PC-3 (cell line): ENCODE measurements around the gene PHGDH. TPM values are rescaled to one million over a fixed set of nuclear protein-coding genes. Genes with fewer than 3 reads are reported as not detected.

Source experiments
- ATAC-seq: fragments of 200-7000 bp; cut with Tn5 transposase; 2 replicates; pipeline ENCODE4 v1.9.1; 2020; ENCODE audit warnings: mild to moderate bottlenecking, moderate library complexity
- BruUV-seq: library from RNA; stranded (reverse); fragments of 400-500 nt; replicated peaks from 2 replicates; lab custom pipeline; 2021; lab: Mats Ljungman, UMichigan
- CTCF ChIA-PET: fragments of 300-600 bp; sonication (Branson Sonifier 250); formaldehyde crosslinking; loops from one replicate; lab custom pipeline; 2022; ENCODE audit warnings: antibody characterized with exemption; lab: Charles Lee
- POLR2A ChIA-PET: fragments of 300-600 bp; sonication (Branson Sonifier 250); formaldehyde crosslinking; loops from one replicate; lab custom pipeline; 2022; ENCODE audit warnings: antibody characterized with exemption; ENCODE audit not compliant: unreplicated experiment; lab: Charles Lee
- DNase-seq: peaks from one replicate; pipeline ENCODE4 v3.0.0-alpha.2; 2015
- H2AFZ ChIP-seq: fragments of 300-600 bp; sonication (generic); 2 replicates; pipeline ENCODE4 v1.6.0; 2016; ENCODE audit warnings: antibody characterized with exemption, low read length
- H3F3A ChIP-seq: fragments of 300-600 bp; sonication (generic); one replicate; pipeline ENCODE4 v1.6.0; 2017; ENCODE audit warnings: antibody characterized with exemption, low read length, control low read depth, mild to moderate bottlenecking; ENCODE audit not compliant: unreplicated experiment
- H3K27ac ChIP-seq: fragments of 300-600 bp; sonication (generic); 2 replicates; pipeline ENCODE4 v1.5.1; 2016; ENCODE audit warnings: mild to moderate bottlenecking, low read length
- H3K27me3 ChIP-seq: fragments of 300-600 bp; sonication (generic); 2 replicates; pipeline ENCODE4 v1.6.1; 2016; ENCODE audit warnings: low read length, mixed read lengths
- H3K36me3 ChIP-seq: fragments of 300-600 bp; sonication (generic); 2 replicates; pipeline ENCODE4 v1.6.1; 2016; ENCODE audit warnings: low read depth, mixed run types, low read length, mixed read lengths
- H3K4me1 ChIP-seq: fragments of 300-600 bp; sonication (generic); 2 replicates; pipeline ENCODE4 v1.5.1; 2016; ENCODE audit warnings: low read length; ENCODE audit not compliant: insufficient read depth
- H3K4me2 ChIP-seq: fragments of 300-600 bp; sonication (generic); 2 replicates; pipeline ENCODE4 v1.6.0; 2016; ENCODE audit warnings: low read length
- H3K4me3 ChIP-seq: fragments of 300-600 bp; sonication (generic); 2 replicates; pipeline ENCODE4 v1.5.1; 2016; ENCODE audit warnings: mild to moderate bottlenecking, low read length, mixed read lengths
- H3K79me2 ChIP-seq: fragments of 300-600 bp; sonication (generic); 2 replicates; pipeline ENCODE4 v1.6.1; 2017; ENCODE audit warnings: low read length, mixed read lengths
- H3K9ac ChIP-seq: fragments of 300-600 bp; sonication (generic); 2 replicates; pipeline ENCODE4 v1.6.0; 2016; ENCODE audit warnings: mild to moderate bottlenecking, low read length
- H3K9me2 ChIP-seq: fragments of 300-600 bp; sonication (generic); replicated peaks from 2 replicates; pipeline ENCODE4 v1.6.1; 2016; ENCODE audit warnings: mixed run types, low read length, mixed read lengths
- H3K9me3 ChIP-seq: fragments of 300-600 bp; sonication (generic); 2 replicates; pipeline ENCODE4 v1.6.1; 2016; ENCODE audit warnings: low read length, mixed read lengths
- H4K20me1 ChIP-seq: fragments of 300-600 bp; sonication (generic); 2 replicates; pipeline ENCODE4 v1.6.1; 2016; ENCODE audit warnings: low read length, mixed read lengths
- CTCF ChIP-seq: fragments of 300-600 bp; sonication (generic); conservative IDR thresholded peaks from 2 replicates; pipeline ENCODE4 v1.5.1; 2017; ENCODE audit warnings: antibody characterized with exemption, low read depth, mild to moderate bottlenecking, low read length
- EZH2 ChIP-seq: fragments of 300-600 bp; sonication (generic); IDR thresholded peaks from one replicate; pipeline ENCODE4 v1.6.1; 2017; ENCODE audit warnings: antibody characterized with exemption, mild to moderate bottlenecking, low read length; ENCODE audit not compliant: unreplicated experiment
- EZH2phosphoT487 ChIP-seq: fragments of 300-600 bp; sonication (generic); IDR thresholded peaks from 2 replicates; pipeline ENCODE4 v1.6.1; 2018; ENCODE audit warnings: mild to moderate bottlenecking, antibody characterized with exemption, low read length, borderline replicate concordance
- intact Hi-C: fragments of 100-400 bp; cut with micrococcal nuclease; formaldehyde crosslinking; loops from 2 replicates; pipeline ENCODE4 v1.9.0; 2023
- total RNA-seq: library from RNA; depleted of rRNA; stranded (reverse); fragments of >200 nt; gene quantifications from 2 replicates; pipeline ENCODE4 v1.2.3, GENCODE V29; 2014

Gene PHGDH
- total RNA-seq, 1 experiment from 2014 or later: 134 TPM

DNA sequence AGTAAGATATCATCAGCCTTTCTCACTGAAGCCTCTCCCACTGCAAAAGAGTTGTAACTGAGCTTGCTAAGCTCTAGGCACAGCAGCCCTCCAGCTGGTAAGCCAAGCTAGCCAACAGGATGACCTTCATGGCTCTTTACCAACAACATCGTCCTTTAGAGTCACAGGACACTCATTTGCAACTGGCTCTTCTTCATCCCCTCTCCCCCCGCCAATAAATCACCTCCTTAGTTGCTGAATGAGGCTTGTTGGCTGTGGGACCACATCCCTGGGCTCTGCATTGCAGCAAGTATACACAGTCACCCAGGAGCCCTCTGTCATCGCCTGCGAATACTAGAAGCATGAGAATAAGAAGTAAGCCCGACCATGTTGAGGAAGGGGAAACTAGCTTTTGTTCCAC is 47.7 kb upstream of the PHGDH start:
- Histone ChIP-seq H2AFZ (no peak overlapping the region), H3K9me3 (no peaks in the 10 kb centered on the region), H3K9me2 (no peaks in the 10 kb centered on the region), H3K27me3 (no peaks in the 10 kb centered on the region), H3K79me2 (no peaks in the 10 kb centered on the region), H3K4me1 (peaks cover 28% of the 10 kb centered on the region), H3K36me3 (no peaks in the 10 kb centered on the region), H3K27ac (no peak overlapping the region), H3K4me3 (no peak overlapping the region), H3F3A (no peaks in the 10 kb centered on the region), H3K9ac (no peak overlapping the region), H4K20me1 (no peaks in the 10 kb centered on the region), H3K4me2 (no peak overlapping the region)
- ChIA-PET POLR2A (no interaction called here), CTCF (no interaction called here)
- intact Hi-C loops: no loop called here
- no TSS peak for BruUV-seq
- no peak for TF ChIP-seq EZH2
- no peak for TF ChIP-seq EZH2phosphoT487
- TF ChIP-seq CTCF: no peak
- DNase-seq: no peak
- no peak for ATAC-seq

- Histone ChIP-seq H3K4me2 (no peak overlapping the region), H3K79me2 (no peaks in the 10 kb centered on the region), H3K9ac (no peak overlapping the region), H4K20me1 (no peaks in the 10 kb centered on the region), H3K9me3 (no peaks in the 10 kb centered on the region), H3F3A (peaks cover under 1% of the 10 kb centered on the region), H3K9me2 (no peaks in the 10 kb centered on the region), H3K4me1 (peaks cover 10% of the 10 kb centered on the region), H3K4me3 (no peak overlapping the region), H3K27ac (no peak overlapping the region), H3K36me3 (no peaks in the 10 kb centered on the region), H3K27me3 (no peaks in the 10 kb centered on the region), H2AFZ (no peak overlapping the region)
- TF ChIP-seq CTCF (no peak), EZH2phosphoT487 (no peak), EZH2 (no peak)
- DNase-seq (no peak), ATAC-seq (no peak)
- no TSS peak for BruUV-seq
- POLR2A ChIA-PET: no interaction called here
- CTCF ChIA-PET: no interaction called here
- intact Hi-C loops: no loop called here
Measured at GRCh38 chr1:119667173-119667572, 44.6 kb upstream of the PHGDH start.

- Histone ChIP-seq H3F3A (peaks cover 9% of the 10 kb centered on the region), H3K9me2 (no peaks in the 10 kb centered on the region), H3K79me2 (no peaks in the 10 kb centered on the region), H2AFZ (no peak overlapping the region), H3K36me3 (no peaks in the 10 kb centered on the region), H3K4me3 (no peak overlapping the region), H3K4me2 (no peak overlapping the region), H3K27ac (no peak overlapping the region), H3K9me3 (no peaks in the 10 kb centered on the region), H3K4me1 (peaks cover 37% of the 10 kb centered on the region), H3K27me3 (no peaks in the 10 kb centered on the region), H3K9ac (no peak overlapping the region), H4K20me1 (no peaks in the 10 kb centered on the region)
- ChIA-PET POLR2A (no interaction called here), CTCF (no interaction called here)
- DNase-seq (no peak), ATAC-seq (no peak)
- TF ChIP-seq EZH2phosphoT487 (no peak), EZH2 (no peak), CTCF (no peak)
- BruUV-seq: no TSS peak
- intact Hi-C loops: loop anchor here (10.0 kb wide), 1 partner anchor 114 kb away; no protein-coding TSS in a partner anchor
Measured at GRCh38 chr1:119670898-119671297, 40.8 kb upstream of the PHGDH start.
